HG02938 (cell line): Measurements from ENCODE around the gene HDAC6.
"Not testable (repeated sequence)": the region's sequence is repeated elsewhere in the genome, so short reads cannot be mapped to it uniquely, and the experiment has no call there.

ENCODE experiments used
- ATAC-seq: cut with Tn5 transposase; IDR thresholded peaks from one replicate; pipeline ENCODE4 v1.9.1; 2021; ENCODE audit warnings: mild to moderate bottlenecking, moderate library complexity; ENCODE audit not compliant: unreplicated experiment

HDAC6 gene

DNA sequence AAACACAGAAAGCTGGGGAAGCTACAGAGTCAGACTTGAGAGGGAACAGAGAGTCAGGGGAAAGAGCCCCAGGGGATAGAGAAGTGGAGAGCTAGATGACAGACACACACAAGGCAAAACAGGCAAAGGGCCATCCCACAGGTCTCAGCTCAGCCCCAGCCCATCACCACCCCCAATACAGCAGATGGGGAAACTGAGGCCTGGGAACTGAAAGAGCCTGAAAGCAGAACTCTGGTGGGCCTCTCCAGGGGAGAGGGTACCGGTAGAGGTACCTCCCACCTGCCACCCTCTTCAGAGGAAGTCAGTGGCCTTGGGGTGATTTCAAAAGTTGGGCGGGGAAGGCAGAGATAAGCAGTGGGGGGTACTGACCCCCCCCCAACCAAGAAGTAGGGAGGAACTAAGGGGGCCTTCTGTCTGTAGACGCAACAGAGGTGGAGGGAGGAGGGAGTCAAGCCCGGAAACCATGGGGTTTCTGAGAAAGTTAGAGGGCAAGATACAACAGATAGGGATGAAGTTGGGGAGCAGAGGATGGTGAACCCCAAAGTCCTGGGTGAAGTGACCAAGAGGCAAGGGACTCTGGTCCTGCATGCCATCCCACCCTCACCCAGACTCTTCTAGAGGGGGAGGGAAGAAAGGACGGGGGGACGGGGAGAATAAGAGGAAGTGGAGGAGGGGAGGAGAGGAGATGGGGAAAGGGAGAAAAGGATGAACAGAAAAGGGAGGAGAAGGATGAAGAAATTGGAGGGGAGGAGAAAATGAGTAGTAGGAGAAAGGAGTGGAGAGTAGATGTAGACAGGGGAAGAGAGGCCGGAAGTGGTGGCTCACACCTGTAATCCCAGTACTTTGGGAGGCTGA, 12.3 kb upstream of the HDAC6 start:
- ATAC-seq: no peak

DNA sequence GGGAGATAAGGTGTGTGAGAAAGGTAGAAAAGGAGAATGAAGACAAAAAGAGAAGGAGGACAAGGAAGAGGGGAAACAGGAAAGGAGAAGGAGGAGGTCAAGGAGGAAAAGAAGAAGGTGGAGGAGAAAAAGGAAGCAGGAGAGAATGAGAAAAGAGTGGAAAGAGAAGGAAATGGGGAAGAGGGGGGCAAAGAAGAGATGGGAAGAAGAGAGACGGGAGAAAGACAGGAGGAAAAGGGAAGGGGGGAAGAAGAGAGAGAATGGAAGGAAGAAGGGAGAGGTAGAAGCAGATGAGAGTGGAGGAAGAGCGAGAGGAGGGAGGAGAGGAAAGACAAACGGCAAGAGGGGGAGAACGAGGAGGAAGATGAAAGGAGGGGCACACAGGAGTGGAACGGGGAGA, 11.4 kb upstream of the HDAC6 start:
- no peak for ATAC-seq

DNA sequence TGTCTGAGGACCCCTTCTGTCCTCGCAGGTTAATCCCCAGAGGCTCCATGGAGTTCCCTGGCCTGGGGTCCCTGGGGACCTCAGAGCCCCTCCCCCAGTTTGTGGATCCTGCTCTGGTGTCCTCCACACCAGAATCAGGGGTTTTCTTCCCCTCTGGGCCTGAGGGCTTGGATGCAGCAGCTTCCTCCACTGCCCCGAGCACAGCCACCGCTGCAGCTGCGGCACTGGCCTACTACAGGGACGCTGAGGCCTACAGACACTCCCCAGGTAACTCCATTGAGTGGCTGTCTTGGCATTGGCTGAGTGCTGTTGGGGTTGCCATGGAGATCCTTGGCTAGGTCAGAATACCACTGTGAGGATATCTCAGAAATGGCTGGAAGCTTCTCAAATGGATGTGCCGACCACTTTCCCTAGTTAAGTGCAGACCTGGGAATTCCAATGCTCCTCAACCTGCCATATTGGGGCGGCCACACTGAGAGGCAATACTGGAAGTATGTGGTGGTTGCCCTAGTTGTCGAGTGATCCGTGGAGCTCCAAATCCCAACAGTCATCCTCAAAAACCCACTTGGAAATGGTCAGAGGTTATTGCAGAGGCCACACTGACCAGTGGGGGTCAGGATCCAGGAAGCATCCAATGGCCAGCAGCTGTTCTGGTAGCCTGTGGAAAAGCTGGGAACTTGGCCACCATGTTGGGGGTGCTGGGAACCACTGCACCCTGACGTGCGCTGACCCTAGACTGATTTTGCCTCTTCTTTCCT, 10.6 kb upstream of the HDAC6 start:
- ATAC-seq: no peak

DNA sequence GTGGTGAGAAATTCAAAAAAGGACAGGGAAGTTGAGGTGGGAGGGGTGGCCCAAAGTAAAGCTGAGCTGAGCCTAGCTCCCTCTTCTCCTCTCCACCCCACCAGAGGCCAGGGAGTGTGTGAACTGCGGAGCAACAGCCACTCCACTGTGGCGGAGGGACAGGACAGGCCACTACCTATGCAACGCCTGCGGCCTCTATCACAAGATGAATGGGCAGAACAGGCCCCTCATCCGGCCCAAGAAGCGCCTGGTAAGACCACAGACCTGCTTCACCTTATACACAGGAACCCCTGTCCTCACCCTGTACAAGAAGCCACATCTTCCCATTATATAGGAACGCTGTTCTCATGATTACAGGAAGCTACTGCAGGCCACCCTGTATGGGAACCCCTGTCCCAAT, 9.6 kb upstream of the HDAC6 start:
- no peak for ATAC-seq

DNA sequence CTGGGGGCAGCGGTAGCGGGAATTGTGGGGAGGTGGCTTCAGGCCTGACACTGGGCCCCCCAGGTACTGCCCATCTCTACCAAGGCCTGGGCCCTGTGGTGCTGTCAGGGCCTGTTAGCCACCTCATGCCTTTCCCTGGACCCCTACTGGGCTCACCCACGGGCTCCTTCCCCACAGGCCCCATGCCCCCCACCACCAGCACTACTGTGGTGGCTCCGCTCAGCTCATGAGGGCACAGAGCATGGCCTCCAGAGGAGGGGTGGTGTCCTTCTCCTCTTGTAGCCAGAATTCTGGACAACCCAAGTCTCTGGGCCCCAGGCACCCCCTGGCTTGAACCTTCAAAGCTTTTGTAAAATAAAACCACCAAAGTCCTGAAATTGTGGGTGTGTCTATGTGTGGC, 7.9 kb upstream of the HDAC6 start:
- no peak for ATAC-seq

DNA sequence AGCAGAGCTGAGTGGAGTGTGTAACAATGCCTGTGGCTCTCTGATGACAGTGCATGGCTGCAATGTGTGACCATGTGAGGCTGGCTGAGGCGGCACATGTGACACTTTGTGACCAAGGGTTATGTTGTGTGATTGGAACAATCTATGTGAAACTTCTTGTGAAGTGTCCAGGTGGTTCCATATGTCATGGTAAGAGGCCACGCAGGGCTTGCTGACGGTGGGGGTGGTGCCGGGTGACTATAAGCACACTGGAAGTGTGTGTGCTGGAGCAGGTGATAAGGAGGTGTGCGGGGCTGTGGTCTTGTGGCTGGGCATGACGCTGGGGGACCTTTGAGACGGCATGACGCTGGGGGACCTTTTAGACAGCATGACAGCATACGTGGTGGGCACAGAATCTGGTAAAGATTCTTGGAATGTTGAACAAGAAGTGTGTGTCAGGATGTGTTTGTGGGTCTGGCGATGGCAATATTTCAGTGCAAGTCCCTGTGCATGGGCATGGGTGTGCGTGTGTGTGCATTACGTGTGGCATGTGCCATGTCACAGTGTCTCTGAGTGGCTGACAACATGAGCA, 7.4 kb upstream of the HDAC6 start:
- ATAC-seq: no peak

DNA sequence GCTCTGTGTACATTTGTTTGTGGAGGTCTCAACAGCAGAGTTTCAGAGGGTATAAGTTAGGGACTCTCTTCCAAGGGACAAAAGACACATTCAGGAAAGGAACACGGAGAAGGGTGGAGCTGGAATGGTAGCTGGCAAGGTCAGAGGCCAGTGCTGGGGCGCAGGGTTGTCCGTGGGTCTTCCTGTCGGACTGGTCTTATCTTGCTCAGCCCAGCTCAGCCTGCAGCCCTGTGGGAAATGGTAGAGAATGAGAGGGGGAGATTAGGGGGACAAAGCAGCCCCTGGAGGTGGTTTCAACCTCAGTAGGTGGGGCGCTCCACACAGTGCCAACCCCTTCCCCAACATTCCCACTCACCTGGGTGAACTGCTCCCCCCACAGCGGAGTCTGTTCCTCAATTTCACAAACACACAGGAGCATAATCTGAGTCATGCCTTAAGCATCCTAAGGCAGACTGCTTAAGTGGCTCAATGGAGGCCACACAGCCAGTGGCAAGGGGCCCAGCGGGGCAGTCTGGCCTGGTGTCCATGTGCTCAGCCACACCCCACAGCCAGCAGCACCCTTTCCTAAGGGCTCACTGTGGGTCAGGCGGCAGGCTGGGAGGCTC, 6.9 kb upstream of the HDAC6 start:
- no peak for ATAC-seq

DNA sequence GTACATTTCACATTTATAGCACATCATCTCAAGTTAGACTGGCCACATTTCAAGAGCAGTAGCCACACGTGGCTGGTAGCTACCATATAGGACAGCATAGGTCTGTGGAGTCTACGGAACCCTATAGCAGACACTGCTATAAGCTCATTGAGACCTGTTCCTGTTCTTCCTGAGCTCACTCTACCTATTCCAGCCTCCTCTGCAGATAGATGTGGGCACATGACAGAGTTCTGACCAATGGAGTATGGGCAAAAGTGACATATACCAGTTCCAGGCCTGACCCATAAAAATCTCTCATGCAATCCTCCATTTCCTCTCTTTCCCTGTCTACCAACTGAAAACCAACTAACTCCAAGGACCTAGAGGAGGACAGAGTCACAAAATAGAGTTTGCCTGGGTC, 3.5 kb upstream of the HDAC6 start:
- ATAC-seq: no peak

DNA sequence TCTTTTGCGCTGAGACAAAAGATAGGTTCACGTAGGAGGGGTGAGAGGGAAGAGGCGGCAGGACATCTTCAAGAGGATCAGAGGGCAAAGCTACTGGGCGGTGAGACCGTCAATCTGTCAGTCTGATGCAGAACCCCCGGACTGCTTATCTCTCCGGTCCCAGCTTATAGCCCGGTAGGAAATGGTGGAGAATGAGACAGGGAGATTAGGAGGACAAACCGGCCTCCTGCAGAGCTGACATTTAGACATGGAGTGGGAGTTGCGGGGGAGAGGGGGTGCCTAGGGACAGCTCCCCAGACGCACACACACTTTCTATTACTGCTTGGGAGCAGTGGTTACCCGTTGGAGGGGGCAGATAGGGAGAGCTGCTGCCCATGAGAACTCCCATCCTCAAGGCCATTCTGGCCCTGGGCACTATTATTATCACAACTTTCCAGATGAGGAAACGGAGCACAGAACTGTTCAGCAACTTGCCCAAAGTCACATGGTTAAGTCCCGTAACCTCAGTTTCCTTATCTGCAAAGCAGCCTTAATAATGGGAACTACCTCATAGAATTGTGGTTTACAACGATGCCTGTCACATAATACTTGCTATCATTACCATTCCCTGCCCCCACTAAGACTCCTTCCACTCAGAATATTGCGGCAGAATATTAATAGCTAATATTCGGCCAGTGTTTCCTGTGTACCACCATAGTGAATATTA, 1.1 kb upstream of the HDAC6 start:
- no peak for ATAC-seq

DNA sequence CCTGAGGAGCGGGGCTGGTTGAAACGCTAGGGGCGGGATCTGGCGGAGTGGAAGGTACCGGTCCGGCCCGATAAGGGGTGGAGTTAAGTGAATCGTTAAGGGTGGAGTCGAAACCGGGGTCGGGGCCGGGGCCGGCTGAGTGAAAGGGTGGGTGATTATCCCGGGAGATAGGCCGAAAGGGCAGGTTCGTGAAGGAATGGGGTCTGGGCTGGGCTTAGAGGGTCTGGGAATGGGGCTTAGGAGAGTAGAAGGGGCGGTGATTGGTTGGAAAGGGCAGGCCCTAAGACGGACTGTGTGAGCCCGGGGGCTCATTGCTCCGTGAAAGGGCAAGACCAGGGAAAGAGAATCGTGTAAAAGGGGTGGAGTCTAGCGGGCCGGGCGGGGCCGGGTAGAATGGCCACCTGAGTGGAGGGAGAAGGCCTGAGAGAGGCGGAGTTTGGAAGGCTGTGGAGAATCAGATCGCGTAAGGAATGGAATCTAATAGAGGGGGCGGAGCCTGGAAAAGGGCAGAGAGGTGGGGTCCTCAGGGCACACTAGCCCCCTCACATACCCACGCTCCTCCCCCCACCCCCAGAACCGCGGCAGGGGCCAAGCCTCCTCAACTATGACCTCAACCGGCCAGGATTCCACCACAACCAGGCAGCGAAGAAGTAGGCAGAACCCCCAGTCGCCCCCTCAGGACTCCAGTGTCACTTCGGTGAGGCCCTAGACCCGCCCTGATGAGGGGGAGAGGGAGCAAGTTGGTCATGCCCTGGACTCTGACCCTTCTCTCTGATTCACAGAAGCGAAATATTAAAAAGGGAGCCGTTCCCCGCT, 430 bp downstream of the HDAC6 start:
- peak; percentile 39 for ATAC-seq

DNA sequence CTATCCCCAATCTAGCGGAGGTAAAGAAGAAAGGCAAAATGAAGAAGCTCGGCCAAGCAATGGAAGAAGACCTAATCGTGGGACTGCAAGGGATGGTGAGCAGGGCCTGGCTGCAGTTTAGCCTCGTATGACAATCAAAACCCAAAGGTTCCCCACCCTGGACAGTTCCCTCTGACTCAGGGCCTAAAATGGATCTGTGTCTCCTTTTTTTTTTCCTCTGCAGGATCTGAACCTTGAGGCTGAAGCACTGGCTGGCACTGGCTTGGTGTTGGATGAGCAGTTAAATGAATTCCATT, 986 bp downstream of the HDAC6 start:
- no peak for ATAC-seq

DNA sequence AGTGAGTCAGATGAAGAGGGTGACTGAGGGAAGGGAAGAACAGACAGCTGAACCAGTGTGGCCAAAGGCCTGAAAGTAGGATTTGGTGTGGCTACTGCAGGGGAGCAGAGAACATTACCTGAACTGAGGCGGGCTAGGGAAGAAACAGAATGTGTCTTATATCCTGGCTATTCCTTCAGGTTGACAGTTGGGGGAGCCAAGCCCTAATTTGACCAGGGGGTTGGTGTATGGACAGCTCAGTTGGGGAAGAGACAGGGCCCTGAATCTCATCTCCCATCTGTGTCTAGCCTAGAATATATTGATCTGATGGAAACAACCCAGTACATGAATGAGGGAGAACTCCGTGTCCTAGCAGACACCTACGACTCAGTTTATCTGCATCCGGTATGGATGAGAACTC, 4.2 kb downstream of the HDAC6 start:
- ATAC-seq: no peak

DNA sequence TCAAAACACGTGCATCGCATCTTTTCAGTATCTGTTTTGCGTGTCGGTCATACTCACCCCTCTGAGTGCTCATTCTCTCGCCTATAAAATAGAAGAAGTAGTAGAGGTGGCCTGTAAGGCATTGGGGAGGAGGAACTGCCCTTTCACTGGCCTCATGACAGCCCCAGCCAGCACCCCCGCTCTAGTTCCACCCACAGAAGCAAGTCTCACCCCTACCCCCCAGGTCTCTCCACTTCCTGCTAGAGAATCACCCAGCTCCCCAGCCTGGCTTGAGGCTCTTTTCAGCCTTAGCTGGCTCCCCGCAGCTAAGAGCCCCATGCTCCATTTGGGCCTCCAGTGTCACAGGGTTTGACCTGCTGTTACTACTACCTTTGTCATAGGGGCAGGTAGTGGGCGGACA, 11.8 kb downstream of the HDAC6 start:
- no peak for ATAC-seq

DNA sequence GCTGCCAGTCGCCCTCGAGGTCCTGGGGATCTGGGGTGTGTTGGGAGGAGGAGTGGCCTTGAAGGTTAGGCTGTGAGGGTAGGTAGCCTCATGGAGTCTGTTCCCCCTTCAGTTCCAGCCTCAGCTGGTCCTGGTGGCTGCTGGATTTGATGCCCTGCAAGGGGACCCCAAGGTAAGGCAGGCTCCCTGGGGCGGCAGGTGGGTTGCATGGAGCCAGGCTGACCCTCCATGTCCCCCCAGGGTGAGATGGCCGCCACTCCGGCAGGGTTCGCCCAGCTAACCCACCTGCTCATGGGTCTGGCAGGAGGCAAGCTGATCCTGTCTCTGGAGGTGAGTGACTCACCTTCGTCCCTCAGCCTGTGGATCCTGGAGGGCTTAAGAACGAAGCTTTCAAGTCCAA, 12.9 kb downstream of the HDAC6 start:
- no peak for ATAC-seq

DNA sequence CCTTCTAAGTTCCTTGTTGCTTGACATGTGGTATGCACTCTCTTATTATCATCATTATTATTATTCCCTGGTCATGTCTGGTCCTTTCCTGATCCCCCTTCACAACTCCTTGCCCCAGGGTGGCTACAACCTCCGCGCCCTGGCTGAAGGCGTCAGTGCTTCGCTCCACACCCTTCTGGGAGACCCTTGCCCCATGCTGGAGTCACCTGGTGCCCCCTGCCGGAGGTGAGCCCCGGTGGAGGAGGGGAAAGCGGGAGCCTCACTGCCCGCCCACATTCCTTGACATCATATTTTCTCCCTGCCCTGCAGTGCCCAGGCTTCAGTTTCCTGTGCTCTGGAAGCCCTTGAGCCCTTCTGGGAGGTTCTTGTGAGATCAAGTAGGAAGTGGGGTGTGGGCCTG, 13.4 kb downstream of the HDAC6 start:
- no peak for ATAC-seq

DNA sequence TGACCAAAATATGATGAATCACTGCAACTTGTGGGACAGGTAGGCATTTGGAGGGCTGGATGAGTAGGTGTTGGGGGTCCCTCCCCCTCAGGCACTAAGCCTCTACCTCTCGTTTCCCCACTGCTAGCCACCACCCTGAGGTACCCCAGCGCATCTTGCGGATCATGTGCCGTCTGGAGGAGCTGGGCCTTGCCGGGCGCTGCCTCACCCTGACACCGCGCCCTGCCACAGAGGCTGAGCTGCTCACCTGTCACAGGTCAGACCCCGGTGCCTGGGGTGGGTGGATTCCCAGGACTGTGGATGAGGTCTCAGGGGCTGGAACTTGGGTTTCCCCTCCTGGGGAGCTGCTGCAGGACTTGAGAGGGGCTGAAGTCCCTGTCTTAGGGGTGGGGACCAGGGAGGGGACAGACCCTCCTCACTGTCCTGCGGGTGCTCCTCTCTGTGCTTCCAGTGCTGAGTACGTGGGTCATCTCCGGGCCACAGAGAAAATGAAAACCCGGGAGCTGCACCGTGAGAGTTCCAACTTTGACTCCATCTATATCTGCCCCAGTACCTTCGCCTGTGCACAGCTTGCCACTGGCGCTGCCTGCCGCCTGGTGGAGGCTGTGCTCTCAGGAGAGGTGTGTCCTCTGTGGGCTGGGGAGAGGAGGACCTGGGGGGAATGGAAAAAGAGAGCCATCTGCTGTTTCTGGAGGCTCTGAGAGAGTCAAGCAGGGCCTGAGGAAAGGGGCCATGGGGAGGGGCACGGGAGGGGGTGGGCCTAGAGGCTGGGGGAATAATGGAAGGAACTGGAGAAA, 14.3 kb downstream of the HDAC6 start:
- no peak for ATAC-seq

DNA sequence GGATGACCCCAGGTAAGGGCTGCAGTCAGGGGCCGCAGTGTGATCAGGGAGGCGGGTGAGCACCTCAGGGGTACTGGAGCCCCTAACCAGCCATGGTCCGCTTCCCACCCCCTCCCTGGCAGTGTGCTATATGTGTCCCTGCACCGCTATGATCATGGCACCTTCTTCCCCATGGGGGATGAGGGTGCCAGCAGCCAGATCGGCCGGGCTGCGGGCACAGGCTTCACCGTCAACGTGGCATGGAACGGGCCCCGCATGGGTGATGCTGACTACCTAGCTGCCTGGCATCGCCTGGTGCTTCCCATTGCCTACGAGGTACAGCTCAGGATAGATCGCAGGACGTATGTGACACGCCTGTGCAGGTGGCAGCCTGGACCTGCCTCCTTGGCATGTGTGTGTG, 16.2 kb downstream of the HDAC6 start:
- no peak for ATAC-seq

DNA sequence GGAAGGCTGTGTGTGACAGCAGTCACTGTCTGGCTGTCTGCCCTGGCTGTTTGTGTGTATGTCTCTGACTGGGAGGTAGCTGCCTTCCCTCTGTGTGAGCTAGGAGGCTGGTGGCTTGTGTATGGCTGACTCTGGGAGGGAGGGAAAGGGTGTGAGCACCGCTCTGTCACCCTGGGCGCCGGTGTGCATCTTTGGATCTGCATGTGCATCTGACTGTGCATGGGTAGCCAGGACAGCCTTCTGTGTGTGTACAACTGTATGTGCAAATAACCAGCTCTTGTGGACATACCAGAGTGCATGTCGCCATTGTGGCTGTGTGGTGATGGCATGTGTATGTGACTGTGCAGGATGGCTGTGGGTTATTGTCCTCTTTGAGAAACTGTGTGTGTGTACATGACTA, 17.0 kb downstream of the HDAC6 start:
- no peak for ATAC-seq

DNA sequence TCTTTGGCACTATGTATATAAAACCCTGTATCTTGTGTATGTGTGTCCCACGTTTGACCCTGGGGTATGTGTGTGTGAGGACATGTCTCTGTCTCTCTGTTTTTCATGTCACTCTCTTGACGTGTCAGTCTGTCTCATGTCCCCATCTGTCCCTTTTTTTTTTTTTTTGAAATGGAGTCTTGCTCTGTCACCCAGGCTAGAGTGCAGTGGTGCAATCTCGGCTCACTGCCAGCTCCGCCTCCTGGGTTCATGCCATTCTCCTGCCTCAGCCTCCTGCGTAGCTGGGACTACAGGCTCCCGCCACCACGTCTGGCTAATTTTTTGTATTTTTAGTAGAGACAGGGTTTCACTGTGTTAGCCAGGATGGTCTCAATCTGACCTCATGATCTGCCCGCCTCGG, 17.5 kb downstream of the HDAC6 start:
- not testable (repeated sequence) for ATAC-seq

DNA sequence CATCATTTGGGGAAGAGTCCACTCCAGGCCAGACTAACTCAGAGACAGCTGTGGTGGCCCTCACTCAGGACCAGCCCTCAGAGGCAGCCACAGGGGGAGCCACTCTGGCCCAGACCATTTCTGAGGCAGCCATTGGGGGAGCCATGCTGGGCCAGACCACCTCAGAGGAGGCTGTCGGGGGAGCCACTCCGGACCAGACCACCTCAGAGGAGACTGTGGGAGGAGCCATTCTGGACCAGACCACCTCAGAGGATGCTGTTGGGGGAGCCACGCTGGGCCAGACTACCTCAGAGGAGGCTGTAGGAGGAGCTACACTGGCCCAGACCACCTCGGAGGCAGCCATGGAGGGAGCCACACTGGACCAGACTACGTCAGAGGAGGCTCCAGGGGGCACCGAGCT, 21.2 kb downstream of the HDAC6 start:
- ATAC-seq: no peak
